ENCODE results near the gene ARHGAP26.

The ARHGAP26 gene

DNA sequence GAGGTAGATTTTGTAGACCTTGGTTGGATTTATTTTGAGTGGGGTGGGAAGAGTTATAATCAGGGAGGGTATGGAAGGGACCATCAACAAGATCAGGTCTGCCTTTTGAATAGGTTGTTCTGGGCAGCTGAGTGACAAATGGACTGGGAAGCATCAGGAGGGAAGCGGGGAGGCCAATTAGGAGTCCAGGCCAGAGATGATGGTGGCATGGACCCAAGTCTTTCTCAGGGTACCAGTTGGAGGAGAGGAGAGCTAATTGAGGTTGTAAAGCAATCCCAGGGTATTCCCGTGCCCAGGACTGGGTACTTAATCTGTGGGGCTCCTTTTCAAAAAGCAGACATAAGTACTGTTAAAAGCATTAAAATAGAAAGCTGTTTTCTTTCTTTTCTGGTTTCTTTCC is 88.9 kb downstream of the ARHGAP26 start:
- intact Hi-C loops (cut with DNase I) = no loop called here
- DNase-seq = no peak

DNA sequence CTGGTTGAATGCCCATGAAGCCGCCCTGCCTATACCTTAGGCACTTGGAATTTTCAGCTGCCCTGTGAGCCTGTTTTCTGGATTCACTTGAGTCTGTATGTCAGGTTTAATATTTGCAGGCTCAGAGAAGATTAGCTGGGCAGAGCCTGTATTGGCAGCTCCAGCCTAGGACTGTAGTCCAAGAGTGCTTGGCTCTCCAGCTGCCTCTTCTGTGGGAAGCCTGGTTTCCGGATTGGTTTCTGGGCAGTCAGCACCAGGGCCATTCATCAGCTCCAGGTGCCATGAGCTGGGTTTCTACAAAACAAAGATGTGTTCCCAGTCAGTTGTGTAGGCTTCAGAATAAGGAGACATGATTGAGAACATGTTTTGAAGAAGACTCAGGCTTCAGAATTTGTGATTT is 90.1 kb downstream of the ARHGAP26 start:
- intact Hi-C loops (cut with DNase I) = loop anchor here (10.0 kb wide), 1 partner anchor 85 kb away; the partner anchor contains the start of gene ARHGAP26
- peak in 17 of 42 donors; percentile 32 to 76 (median 43) for DNase-seq

DNA sequence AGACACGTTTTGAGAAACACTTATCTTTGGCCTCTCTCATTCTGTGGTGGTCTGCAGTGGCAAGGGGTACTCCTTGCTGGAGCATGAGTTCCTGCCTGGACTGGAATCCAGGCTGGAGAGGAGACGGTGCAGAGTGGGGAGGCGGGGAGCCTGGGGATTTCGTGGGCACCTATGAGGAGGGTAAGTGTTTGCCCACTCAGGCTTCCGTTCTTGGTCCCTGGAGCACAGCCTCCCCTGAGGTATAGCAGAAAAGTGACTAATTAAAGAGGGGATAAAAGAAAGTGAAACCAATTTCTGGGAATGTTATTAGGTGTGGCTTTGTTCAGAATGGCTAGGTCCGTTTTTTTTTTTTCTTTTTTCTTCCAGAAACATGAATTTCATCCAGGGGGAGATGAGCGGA is 90.8 kb downstream of the ARHGAP26 start:
- intact Hi-C loops (cut with DNase I) = loop anchor here (10.0 kb wide), 1 partner anchor 86 kb away; the partner anchor contains the start of gene ARHGAP26
- no peak for DNase-seq

DNA sequence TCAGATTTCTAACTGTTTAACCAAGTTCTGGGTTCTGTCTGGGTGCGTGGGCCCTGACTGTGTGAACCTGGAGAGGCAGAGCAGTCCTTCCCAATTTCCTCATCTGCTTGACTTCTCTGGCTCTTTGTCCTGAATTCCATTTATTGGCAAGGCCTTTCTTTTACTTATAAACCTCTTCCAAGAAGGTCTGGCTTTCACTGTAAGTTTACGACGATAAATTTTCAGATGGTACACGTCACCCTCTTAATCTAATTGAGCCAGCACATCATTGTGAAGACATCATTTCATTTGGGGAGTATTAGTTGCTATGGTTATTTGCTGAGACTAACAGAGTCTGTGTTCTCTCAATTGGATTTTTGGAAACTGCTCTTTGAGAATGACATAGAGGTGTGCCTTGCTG is 92.4 kb downstream of the ARHGAP26 start:
- no peak for DNase-seq
- intact Hi-C loops (cut with DNase I) = loop anchor here (10.0 kb wide), 1 partner anchor 88 kb away; the partner anchor contains the start of gene ARHGAP26

- intact Hi-C loops (cut with DNase I) = loop anchor here (10.0 kb wide), 1 partner anchor 89 kb away; the partner anchor contains the start of gene ARHGAP26
- DNase-seq = no peak
Observed at GRCh38 chr5:142863856-142864255, 93.7 kb downstream of the ARHGAP26 start.

DNA sequence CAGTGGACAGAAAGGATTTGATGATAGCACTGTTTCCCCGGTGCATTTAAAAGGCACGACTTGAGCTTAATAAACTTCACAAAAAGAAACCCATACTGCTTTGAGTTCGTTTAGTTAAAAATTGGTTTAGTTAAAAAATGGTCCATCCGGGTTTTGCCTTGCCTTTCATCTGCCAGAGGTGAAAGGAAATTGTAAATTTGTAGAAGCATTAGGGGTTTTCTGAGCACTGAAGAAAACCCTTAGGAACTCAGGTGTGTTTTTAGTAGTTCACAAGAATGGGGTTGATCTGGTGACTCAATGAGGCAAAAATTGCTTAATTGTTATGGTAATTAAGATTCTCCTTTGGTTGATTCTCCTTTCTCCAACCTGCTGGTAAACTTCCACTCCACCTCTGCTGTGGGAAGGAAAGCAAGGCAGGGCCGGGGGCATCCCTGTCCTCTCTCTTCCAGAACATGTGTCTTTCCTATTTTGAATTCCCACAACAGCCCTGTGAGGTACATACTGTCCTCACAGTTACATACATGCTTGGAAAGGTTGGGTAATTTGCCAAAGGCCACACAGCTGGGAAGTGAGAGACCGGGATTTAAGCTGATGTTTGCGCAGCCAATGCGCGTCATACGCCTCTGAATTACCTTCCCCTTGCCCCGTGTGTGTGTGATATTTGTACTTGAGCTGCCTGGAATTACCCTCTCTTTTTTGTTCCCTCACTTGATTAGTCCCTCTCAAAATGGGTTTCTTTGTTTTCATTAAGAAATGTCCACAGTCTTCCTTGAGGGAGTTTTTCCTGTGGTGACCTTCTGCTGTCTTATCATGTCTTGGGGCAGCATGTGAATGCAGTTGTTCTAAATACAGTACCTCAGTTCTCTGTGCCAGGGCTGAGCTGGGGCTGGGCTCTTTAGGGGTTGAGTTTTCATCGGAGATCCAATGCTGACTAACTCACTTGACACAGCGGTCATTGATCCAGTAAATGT is 94.4 kb downstream of the ARHGAP26 start:
- DNase-seq = no peak
- intact Hi-C loops (cut with DNase I) = loop anchor here (10.0 kb wide), 1 partner anchor 90 kb away; the partner anchor contains the start of gene ARHGAP26

- intact Hi-C loops (cut with DNase I) = loop anchor here (10.0 kb wide), 1 partner anchor 91 kb away; the partner anchor contains the start of gene ARHGAP26
- no peak for DNase-seq
Observed at GRCh38 chr5:142865631-142866030, 95.5 kb downstream of the ARHGAP26 start.

- intact Hi-C loops (cut with DNase I) = loop anchor here (10.0 kb wide), 1 partner anchor 92 kb away; the partner anchor contains the start of gene ARHGAP26
- peak in 11 of 42 donors; percentile 26 to 62 (median 41) for DNase-seq
Observed at GRCh38 chr5:142866563-142867275, 96.5 kb downstream of the ARHGAP26 start.

DNA sequence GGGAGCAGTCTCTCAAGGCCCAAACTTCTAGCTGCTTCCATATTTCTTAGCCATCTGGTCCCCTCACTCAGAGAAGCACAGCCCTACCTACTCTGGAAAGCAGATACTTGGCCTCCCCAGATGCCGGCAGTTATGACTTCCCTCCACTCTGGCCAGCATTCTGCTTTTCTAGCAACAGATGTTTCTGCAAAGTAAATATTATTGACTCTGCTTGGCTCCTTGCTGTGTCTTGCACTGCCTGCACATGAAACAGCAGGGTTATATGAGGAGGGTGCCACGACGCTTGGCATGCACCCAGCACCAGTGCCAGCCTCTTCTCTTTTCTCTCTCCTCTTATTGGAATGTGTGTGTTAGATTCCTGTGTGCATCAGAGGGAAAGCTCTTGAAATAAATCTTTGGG is 99.7 kb downstream of the ARHGAP26 start:
- DNase-seq = no peak
- intact Hi-C loops (cut with DNase I) = loop anchor here (10.0 kb wide), 1 partner anchor 95 kb away; the partner anchor contains the start of gene ARHGAP26

GRCh38 chr5:142870532-142871362 is 100.6 kb downstream of the ARHGAP26 start:
- intact Hi-C loops (cut with DNase I) = no loop called here
- no peak for DNase-seq

DNA sequence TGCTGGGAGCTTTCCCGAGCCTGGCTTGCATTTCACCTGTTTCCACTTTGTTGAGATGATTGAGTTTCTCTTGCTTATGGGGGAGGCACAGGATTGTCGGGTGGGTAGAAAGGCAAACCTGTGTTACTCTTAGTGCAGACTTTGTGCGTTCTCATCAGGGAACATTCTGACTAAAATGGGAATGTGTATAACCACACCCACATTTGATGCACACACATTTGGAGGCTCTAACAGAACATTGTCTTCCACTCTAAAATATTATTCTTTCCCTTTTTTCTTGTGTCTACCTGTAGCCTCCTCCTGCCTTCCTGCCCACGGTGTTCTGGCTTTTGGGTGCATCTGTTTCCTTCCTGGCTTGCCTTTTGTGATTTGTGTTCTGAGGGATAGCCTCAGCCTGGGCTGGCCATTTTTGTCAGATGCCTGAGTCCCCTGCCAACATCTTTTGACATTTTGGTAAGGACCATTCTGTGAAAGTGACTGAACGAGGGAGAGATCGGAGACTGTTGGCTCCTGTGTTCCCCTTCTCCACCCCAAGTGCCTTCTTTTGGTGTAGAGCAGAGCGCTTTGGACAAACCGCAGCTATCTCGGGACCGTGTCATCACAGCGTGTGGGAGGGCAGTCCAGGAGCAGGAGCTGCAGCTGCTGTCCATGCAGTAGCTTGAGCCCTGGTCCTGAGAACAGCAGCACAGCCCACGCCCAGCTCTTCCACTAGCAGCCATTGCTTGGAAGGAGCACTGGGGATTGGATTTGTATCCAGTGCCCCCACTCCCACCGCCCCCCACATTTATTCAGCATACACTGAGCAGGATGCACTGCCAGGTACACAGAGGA is 101.4 kb downstream of the ARHGAP26 start:
- intact Hi-C loops (cut with DNase I) = no loop called here
- peak in 24 of 42 donors; percentile 10 to 85 (median 46) for DNase-seq

DNA sequence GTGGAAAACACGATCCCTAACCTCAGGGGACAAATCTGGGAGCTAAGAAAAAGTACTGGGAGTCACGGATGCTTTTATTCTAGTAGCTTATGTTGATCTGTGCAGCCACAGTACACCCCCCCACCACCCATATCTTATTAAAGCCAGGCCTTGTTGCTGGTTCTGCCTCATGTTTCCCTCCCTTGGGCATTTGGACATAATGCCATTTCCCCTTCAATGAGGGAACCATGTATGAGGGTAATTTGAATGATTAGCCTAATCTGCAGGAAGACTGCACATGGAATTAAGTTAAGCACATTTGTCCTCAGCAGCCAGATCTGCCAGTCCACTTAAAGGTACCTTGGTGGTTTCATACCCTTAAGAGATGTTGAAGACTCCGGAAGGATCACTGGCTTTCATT is 102.0 kb downstream of the ARHGAP26 start:
- intact Hi-C loops (cut with DNase I) = no loop called here
- no peak for DNase-seq

DNA sequence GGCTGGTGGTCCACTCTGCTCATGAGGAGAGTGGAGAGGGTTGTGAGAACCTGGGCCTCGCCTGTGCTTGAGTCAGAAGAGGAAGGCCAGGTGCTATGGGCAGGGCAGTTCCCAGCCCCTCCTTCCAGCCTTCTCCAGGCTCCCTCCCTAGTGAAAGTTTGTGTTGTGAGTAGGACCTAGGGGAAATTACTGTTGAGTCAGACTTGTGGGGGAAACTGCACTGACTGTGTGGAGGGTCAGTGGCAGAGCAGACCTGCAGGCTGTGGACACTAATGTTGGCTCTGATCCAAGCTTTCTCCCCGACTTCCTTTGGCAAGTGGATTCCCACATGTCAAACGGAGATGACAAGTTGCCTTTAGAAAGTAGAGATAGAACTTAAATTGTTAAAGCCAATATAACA is 102.6 kb downstream of the ARHGAP26 start:
- no peak for DNase-seq
- intact Hi-C loops (cut with DNase I) = no loop called here

DNA sequence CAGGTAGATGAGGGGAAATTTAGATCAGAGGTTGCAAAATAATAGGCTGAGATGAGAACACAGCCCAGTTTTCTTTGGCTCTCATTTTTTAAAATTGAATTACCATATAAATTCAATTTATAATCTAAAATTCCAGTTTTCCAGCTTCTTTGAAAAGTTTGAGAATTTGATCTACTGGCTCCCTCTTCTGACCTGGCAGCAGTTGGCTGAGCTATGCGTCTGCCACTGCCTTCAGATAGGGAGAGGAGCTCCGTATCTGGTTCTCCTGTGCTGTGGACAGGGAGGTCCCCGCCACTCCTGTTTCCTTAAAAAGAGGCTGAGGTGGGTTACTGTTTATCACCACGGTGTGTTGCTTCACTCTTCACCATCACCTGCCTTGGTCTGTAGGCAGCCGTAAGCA is 103.7 kb downstream of the ARHGAP26 start:
- DNase-seq = no peak
- intact Hi-C loops (cut with DNase I) = no loop called here

DNA sequence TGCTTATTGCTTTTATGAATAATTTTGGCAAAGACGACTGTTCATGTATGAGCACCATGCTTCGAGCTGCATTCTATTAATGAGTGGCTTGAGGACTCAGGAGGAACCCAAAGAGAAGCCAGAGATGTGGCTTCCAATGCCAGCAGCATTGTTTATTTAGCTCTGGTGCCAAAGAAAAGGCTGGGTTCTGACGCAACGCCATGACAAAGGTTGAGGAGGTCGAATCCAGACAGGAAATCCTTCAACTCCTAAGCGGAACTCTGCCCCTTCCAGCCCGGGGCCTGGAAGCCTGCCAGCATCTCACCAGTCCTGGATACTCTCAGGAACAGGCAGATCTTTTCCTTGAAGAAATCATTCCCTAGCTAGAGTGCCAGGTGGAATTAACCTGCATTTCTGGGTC is 104.4 kb downstream of the ARHGAP26 start:
- DNase-seq = peak in 2 of 42 donors; percentile 55 to 61
- intact Hi-C loops (cut with DNase I) = no loop called here

- no peak for DNase-seq
- intact Hi-C loops (cut with DNase I) = no loop called here
Observed at GRCh38 chr5:142875936-142876335, 105.8 kb downstream of the ARHGAP26 start.

DNA sequence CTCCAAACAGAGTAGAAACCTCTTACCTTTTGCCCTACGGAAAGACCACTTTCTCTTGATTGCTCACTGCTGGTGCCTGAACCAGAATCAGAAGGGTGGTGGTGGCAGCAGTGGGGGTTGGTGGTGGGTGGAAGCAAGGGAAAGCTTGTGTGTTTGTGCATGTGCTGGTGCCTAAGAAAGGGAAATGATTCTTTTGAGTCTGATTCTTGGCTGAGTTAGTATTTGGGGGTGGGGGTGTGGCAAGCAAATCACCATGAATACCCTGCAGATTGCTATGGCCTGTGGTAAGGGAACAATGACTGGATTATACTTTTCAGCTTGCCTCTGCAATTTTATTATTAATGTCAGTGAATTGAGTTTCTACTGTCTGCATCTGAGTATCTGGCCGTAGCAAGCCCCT is 106.6 kb downstream of the ARHGAP26 start:
- peak in 12 of 42 donors; percentile 11 to 55 (median 38) for DNase-seq
- intact Hi-C loops (cut with DNase I) = no loop called here

- no peak for DNase-seq
- intact Hi-C loops (cut with DNase I) = no loop called here
Observed at GRCh38 chr5:142878111-142878510, 107.9 kb downstream of the ARHGAP26 start.

Measured in head of caudate nucleus (tissue), 42 donors.